Skeletal muscle cell (primary cell): ENCODE data around the gene ERGIC1.

Source experiments
- DNase-seq: peaks from one replicate; pipeline ENCODE4 v3.0.0-alpha.2; 2010; ENCODE audit warnings: low read depth
- H3K4me3 ChIP-seq: 2 replicates; pipeline ENCODE4 v1.5.1; 2011; ENCODE audit warnings: low read depth, mild to moderate bottlenecking, control low read depth, low read length, moderate library complexity

Gene ERGIC1

GRCh38 chr5:172951371-172952033 lies 117.5 kb downstream of the ERGIC1 start:
- no peak for DNase-seq
- no peak overlapping the region for H3K4me3 ChIP-seq

GRCh38 chr5:172952034-172952511 lies 118.0 kb downstream of the ERGIC1 start:
- no peak overlapping the region for H3K4me3 ChIP-seq
- no peak for DNase-seq

- no peak overlapping the region for H3K4me3 ChIP-seq
- peak; percentile 86 for DNase-seq
Measured at GRCh38 chr5:172953776-172954675, 120.0 kb downstream of the ERGIC1 start.

- H3K4me3 ChIP-seq = no peak overlapping the region
- no peak for DNase-seq
Measured at GRCh38 chr5:172954751-172955159, 120.7 kb downstream of the ERGIC1 start.

- no peak overlapping the region for H3K4me3 ChIP-seq
- DNase-seq = no peak
Measured at GRCh38 chr5:172956228-172956627, 122.2 kb downstream of the ERGIC1 start.

- no peak for DNase-seq
- H3K4me3 ChIP-seq = no peak overlapping the region
Measured at GRCh38 chr5:172956936-172957335, 122.9 kb downstream of the ERGIC1 start.

GRCh38 chr5:172957458-172957857 lies 123.4 kb downstream of the ERGIC1 start:
- H3K4me3 ChIP-seq = no peak overlapping the region
- no peak for DNase-seq

- H3K4me3 ChIP-seq = peak overlapping the region; percentile 100
- DNase-seq = no peak
Measured at GRCh38 chr5:172958331-172959046, 124.4 kb downstream of the ERGIC1 start.

GRCh38 chr5:172959824-172960799 lies 126.1 kb downstream of the ERGIC1 start:
- DNase-seq = no peak
- peak overlapping the region; percentile 100 for H3K4me3 ChIP-seq

GRCh38 chr5:172969921-172970320 lies 135.9 kb downstream of the ERGIC1 start:
- no peak for DNase-seq
- H3K4me3 ChIP-seq = no peak overlapping the region

- no peak overlapping the region for H3K4me3 ChIP-seq
Measured at GRCh38 chr5:172971482-172971881, 137.4 kb downstream of the ERGIC1 start.

GRCh38 chr5:172972552-172972951 lies 138.5 kb downstream of the ERGIC1 start:
- DNase-seq = no peak
- no peak overlapping the region for H3K4me3 ChIP-seq

More at GRCh38 chr5:172971482-172971881, 137.4 kb downstream of the ERGIC1 start:
- no peak for DNase-seq

GRCh38 chr5:172973127-172973916 lies 139.3 kb downstream of the ERGIC1 start:
- DNase-seq = peak; percentile 65
- no peak overlapping the region for H3K4me3 ChIP-seq

GRCh38 chr5:172973931-172974330 lies 139.9 kb downstream of the ERGIC1 start:
- H3K4me3 ChIP-seq = no peak overlapping the region
- no peak for DNase-seq

GRCh38 chr5:172975289-172975688 lies 141.2 kb downstream of the ERGIC1 start:
- DNase-seq = no peak
- no peak overlapping the region for H3K4me3 ChIP-seq

- no peak overlapping the region for H3K4me3 ChIP-seq
- no peak for DNase-seq
Measured at GRCh38 chr5:172979778-172980177, 145.7 kb downstream of the ERGIC1 start.

GRCh38 chr5:172981931-172982330 lies 147.9 kb downstream of the ERGIC1 start:
- no peak for DNase-seq
- H3K4me3 ChIP-seq = no peak overlapping the region
